ENCODE results near the gene TXNDC12.

TXNDC12 gene

GRCh38 chr1:52059888-52060287 is 4.9 kb upstream of the TXNDC12 start:
- Histone ChIP-seq H3F3A (ENCODE audit: control insufficient read depth, insufficient read depth) (no peaks in the 10 kb centered on the region; the same call in 1 of the 2 replicates), H3K27me3 (ENCODE audit: control insufficient read depth, low read length) (no peaks in the 10 kb centered on the region), H3K4me1 (ENCODE audit: control insufficient read depth, low read length) (peaks cover 20% of the 10 kb centered on the region), H3K27ac (ENCODE audit: low read depth, low read length) (no peak overlapping the region), H3K9me3 (ENCODE audit: control insufficient read depth, insufficient read depth, low read length) (no peaks in the 10 kb centered on the region), H4K20me1 (ENCODE audit: control insufficient read depth, insufficient read depth, low read depth, low read length) (no peaks in the 10 kb centered on the region), H3K9me2 (replicated peaks; ENCODE audit: control insufficient read depth, low read length) (no peaks in the 10 kb centered on the region), H3K79me2 (ENCODE audit: control insufficient read depth, low read length) (peaks cover 78% of the 10 kb centered on the region), H3K4me3 (ENCODE audit: low read length) (no peak overlapping the region), H3K4me2 (ENCODE audit: low read length) (no peak overlapping the region), H3K36me3 (ENCODE audit: control insufficient read depth, low read length) (peaks cover 69% of the 10 kb centered on the region)
- TF ChIP-seq CTCF (IDR thresholded peaks at IDR 0.05; ENCODE audit: low read depth, low read length, poor library complexity, severe bottlenecking) (no peak), EZH2phosphoT487 (IDR thresholded peaks at IDR 0.05; ENCODE audit: borderline replicate concordance, low read length) (no peak)

DNA sequence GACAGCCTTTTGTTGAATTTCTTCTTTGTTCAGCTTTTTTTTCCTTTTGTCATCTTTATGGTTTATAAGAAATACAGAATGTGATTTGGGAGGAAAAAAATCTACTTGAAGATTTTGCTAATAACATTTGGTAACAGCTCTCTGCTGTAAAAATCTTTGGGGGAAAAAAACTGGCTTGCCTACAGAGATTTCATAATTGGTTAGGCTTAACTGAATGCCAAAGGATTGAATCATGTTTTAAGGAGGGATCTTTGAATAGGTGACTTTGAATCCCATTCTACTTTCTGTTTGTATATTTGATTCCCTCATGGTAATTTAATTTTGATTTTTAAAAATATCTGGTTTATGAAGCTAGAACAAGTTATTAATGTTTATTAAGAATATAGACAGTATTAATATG is 4.3 kb upstream of the TXNDC12 start:
- peaks cover 68% of the 10 kb centered on the region for H3K36me3 ChIP-seq (ENCODE audit: control insufficient read depth, low read length)
- H3K79me2 ChIP-seq (ENCODE audit: control insufficient read depth, low read length) = peaks cover 84% of the 10 kb centered on the region
- no peaks in the 10 kb centered on the region for H3K9me3 ChIP-seq (ENCODE audit: control insufficient read depth, insufficient read depth, low read length)
- H4K20me1 ChIP-seq (ENCODE audit: control insufficient read depth, insufficient read depth, low read depth, low read length) = no peaks in the 10 kb centered on the region
- H3K27ac ChIP-seq (ENCODE audit: low read depth, low read length) = no peak overlapping the region
- 0 out of 2 replicates have a peak overlapping the region, but pooled peaks have one; percentile 14 for H3K4me2 ChIP-seq (ENCODE audit: low read length)
- TF ChIP-seq EZH2phosphoT487 (IDR thresholded peaks at IDR 0.05; ENCODE audit: borderline replicate concordance, low read length) (no peak), CTCF (IDR thresholded peaks at IDR 0.05; ENCODE audit: low read depth, low read length, poor library complexity, severe bottlenecking) (no peak)
- no peaks in the 10 kb centered on the region for H3K27me3 ChIP-seq (ENCODE audit: control insufficient read depth, low read length)
- peaks cover 20% of the 10 kb centered on the region for H3K4me1 ChIP-seq (ENCODE audit: control insufficient read depth, low read length)
- no peaks in the 10 kb centered on the region for H3K9me2 ChIP-seq (replicated peaks; ENCODE audit: control insufficient read depth, low read length)
- H3F3A ChIP-seq (ENCODE audit: control insufficient read depth, insufficient read depth) = no peaks in the 10 kb centered on the region; the same call in 1 of the 2 replicates
- no peak overlapping the region for H3K4me3 ChIP-seq (ENCODE audit: low read length)

- H3K27me3 ChIP-seq (ENCODE audit: control insufficient read depth, low read length) = no peaks in the 10 kb centered on the region
- peaks cover 88% of the 10 kb centered on the region for H3K79me2 ChIP-seq (ENCODE audit: control insufficient read depth, low read length)
- H3K36me3 ChIP-seq (ENCODE audit: control insufficient read depth, low read length) = peaks cover 56% of the 10 kb centered on the region
- H3K27ac ChIP-seq (ENCODE audit: low read depth, low read length) = no peak overlapping the region
- no peaks in the 10 kb centered on the region for H4K20me1 ChIP-seq (ENCODE audit: control insufficient read depth, insufficient read depth, low read depth, low read length)
- peak overlapping the region; percentile 73 for H3K4me2 ChIP-seq (ENCODE audit: low read length)
- TF ChIP-seq CTCF (IDR thresholded peaks at IDR 0.05; ENCODE audit: low read depth, low read length, poor library complexity, severe bottlenecking) (no peak), EZH2phosphoT487 (IDR thresholded peaks at IDR 0.05; ENCODE audit: borderline replicate concordance, low read length) (no peak)
- H3K4me3 ChIP-seq (ENCODE audit: low read length) = peak overlapping the region; percentile 79
- H3K9me2 ChIP-seq (replicated peaks; ENCODE audit: control insufficient read depth, low read length) = no peaks in the 10 kb centered on the region
- no peaks in the 10 kb centered on the region for H3K9me3 ChIP-seq (ENCODE audit: control insufficient read depth, insufficient read depth, low read length)
- no peaks in the 10 kb centered on the region for H3F3A ChIP-seq (ENCODE audit: control insufficient read depth, insufficient read depth)
- peaks cover 28% of the 10 kb centered on the region for H3K4me1 ChIP-seq (ENCODE audit: control insufficient read depth, low read length)
These were observed 3.0 kb upstream of the TXNDC12 start for GRCh38 chr1:52057876-52058415.

Measured in DOHH2 (cell line).